NCI-H1105 (cell line): Measurements from ENCODE around the gene SNAPC4.
"Not testable (repeated sequence)": the region's sequence is repeated elsewhere in the genome, so short reads cannot be mapped to it uniquely, and the experiment has no call there.

Experiments
- DNase-seq: peaks from one replicate; lab custom pipeline; 2025; lab: John Stamatoyannopoulos, UW

The SNAPC4 gene

DNA sequence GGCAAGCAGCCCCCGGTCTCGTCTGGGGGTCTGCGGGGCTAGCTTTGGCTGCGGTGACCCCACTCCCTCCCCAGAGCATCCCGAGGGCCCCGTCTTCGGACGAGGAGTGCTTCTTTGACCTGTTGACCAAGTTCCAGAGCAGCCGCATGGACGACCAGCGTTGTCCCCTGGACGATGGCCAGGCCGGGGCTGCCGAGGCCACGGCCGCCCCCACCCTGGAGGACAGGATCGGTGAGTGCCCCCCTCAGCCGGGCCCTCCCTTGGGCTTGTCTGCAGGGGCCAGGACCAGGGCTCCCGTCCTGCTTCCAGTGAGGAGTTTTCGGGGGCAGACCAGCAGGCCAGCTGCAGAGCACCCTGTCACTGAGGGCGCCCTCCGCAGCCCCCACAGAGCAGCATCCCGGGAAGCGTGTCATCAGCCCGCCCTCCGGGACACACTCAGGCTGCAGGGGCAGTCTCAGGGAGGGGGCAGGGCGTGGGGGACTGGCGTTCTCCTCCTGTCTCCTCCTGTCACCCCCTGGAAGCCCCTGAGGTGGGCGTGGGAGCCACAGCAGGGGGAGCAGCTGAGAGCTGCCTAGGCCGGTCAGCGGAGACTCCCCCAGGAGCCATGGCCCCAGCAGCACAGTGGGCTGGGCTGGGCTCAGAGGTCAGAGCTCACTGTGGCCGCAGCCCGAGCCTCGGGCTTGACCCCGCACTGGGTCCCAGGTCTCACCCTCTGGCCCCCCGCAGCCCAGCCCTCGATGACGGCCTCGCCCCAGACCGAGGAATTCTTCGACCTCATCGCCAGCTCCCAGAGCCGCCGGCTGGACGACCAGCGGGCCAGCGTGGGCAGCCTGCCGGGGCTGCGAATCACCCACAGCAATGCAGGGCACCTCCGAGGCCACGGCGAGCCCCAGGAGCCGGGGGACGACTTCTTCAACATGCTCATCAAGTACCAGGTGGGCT is 44.1 kb downstream of the SNAPC4 start:
- DNase-seq: no peak

- DNase-seq: no peak
Observed at GRCh38 chr9:136354592-136355085, 45.3 kb downstream of the SNAPC4 start.

- DNase-seq: no peak
Observed at GRCh38 chr9:136353757-136354488, 46.0 kb downstream of the SNAPC4 start.

DNA sequence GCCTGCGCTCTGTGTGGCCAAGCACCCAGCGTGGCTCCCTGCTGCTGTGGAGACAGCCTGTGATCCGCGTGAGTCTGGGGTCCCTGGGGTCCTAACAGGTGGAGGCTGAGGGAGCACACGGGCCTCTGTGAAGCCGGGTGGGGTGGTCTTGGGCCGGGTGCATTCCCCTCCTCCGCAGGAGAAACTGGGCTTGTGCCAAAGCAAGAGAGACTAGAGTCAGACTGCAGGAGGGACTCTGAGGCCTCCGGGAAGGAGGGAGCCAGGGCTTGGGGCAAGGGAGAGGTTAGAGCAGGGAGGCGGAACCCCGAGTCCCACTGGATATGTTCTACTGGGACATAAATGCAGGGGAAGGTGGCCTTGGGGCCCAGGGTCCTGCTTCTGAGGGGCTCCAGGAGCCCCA is 46.9 kb downstream of the SNAPC4 start:
- DNase-seq: no peak

DNA sequence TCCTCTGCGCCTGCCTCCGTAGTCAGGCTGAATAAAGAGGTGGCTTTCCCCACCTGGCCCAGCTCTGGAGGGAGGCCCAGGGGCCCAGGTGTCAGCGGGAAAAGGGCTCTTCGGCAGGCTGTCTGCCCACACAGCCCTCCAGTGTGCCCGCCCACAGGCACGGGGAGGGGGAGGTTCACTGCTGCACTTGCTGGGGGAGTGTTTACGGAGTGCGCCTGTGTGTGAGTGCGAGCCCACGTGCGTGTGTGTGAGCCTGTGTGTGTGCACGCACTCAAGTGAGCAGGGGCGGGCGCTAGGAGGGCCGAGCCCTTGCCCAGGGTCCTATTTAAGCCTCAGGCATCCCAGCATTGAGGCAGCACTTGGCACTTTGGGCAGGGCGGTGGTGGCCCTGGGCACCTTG is 47.3 kb downstream of the SNAPC4 start:
- DNase-seq: no peak

GRCh38 chr9:136351868-136352267 is 48.1 kb downstream of the SNAPC4 start:
- not testable (repeated sequence) for DNase-seq

GRCh38 chr9:136351252-136351800 is 48.6 kb downstream of the SNAPC4 start:
- DNase-seq: no peak
